ENCODE data around the gene RNLS.

DNA sequence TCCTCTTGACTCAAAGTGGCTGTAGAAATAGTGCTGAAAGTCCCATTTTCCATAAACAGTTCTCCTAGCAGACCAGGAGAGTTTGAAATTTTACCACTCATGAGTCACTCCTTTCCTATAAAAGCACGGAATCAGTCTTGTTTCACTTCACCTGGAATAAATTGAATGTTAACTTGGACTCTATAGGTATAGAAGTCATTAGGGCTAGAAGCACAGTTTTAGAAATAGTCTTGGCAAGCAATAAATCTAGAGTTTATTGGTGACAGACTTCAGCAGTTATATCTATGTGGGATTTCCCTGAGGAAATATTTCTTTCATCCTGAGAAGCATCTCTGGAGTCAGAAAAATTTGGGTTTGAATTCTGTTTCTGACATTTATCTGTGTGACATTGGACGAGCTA, 212.4 kb downstream of the RNLS start:
- TF ChIP-seq, protein P1, sequence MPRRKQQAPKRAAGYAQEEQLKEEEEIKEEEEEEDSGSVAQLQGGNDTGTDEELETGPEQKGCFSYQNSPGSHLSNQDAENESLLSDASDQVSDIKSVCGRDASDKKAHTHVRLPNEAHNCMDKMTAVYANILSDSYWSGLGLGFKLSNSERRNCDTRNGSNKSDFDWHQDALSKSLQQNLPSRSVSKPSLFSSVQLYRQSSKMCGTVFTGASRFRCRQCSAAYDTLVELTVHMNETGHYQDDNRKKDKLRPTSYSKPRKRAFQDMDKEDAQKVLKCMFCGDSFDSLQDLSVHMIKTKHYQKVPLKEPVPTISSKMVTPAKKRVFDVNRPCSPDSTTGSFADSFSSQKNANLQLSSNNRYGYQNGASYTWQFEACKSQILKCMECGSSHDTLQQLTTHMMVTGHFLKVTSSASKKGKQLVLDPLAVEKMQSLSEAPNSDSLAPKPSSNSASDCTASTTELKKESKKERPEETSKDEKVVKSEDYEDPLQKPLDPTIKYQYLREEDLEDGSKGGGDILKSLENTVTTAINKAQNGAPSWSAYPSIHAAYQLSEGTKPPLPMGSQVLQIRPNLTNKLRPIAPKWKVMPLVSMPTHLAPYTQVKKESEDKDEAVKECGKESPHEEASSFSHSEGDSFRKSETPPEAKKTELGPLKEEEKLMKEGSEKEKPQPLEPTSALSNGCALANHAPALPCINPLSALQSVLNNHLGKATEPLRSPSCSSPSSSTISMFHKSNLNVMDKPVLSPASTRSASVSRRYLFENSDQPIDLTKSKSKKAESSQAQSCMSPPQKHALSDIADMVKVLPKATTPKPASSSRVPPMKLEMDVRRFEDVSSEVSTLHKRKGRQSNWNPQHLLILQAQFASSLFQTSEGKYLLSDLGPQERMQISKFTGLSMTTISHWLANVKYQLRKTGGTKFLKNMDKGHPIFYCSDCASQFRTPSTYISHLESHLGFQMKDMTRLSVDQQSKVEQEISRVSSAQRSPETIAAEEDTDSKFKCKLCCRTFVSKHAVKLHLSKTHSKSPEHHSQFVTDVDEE (CRISPR knock-in tag; IDR thresholded peaks at IDR 0.05) = no peak
- TF ChIP-seq ZFP3 (CRISPR knock-in tag; IDR thresholded peaks at IDR 0.05) (no peak), RARB (CRISPR knock-in tag; IDR thresholded peaks at IDR 0.05) (no peak), ZNF70 (CRISPR knock-in tag; IDR thresholded peaks at IDR 0.05) (no peak), CSDC2 (CRISPR knock-in tag; IDR thresholded peaks at IDR 0.05) (no peak), ESRRG (CRISPR knock-in tag; IDR thresholded peaks at IDR 0.05) (no peak), SNAI2 (CRISPR knock-in tag; IDR thresholded peaks at IDR 0.05) (no peak), ZFP30 (CRISPR knock-in tag; IDR thresholded peaks at IDR 0.05) (no peak), ARNTL (CRISPR knock-in tag; IDR thresholded peaks at IDR 0.05; ENCODE audit: borderline replicate concordance, low read depth) (no peak), PPARA (CRISPR knock-in tag; IDR thresholded peaks at IDR 0.05; ENCODE audit: borderline replicate concordance) (no peak), BACH2 (CRISPR knock-in tag; IDR thresholded peaks at IDR 0.05; ENCODE audit: borderline replicate concordance) (no peak)
- TF ChIP-seq, protein P2, sequence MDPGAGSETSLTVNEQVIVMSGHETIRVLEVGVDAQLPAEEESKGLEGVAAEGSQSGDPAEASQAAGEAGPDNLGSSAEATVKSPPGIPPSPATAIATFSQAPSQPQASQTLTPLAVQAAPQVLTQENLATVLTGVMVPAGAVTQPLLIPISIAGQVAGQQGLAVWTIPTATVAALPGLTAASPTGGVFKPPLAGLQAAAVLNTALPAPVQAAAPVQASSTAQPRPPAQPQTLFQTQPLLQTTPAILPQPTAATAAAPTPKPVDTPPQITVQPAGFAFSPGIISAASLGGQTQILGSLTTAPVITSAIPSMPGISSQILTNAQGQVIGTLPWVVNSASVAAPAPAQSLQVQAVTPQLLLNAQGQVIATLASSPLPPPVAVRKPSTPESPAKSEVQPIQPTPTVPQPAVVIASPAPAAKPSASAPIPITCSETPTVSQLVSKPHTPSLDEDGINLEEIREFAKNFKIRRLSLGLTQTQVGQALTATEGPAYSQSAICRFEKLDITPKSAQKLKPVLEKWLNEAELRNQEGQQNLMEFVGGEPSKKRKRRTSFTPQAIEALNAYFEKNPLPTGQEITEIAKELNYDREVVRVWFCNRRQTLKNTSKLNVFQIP (CRISPR knock-in tag; IDR thresholded peaks at IDR 0.05; ENCODE audit: borderline replicate concordance, low read depth) = no peak
- TF ChIP-seq, protein P3, sequence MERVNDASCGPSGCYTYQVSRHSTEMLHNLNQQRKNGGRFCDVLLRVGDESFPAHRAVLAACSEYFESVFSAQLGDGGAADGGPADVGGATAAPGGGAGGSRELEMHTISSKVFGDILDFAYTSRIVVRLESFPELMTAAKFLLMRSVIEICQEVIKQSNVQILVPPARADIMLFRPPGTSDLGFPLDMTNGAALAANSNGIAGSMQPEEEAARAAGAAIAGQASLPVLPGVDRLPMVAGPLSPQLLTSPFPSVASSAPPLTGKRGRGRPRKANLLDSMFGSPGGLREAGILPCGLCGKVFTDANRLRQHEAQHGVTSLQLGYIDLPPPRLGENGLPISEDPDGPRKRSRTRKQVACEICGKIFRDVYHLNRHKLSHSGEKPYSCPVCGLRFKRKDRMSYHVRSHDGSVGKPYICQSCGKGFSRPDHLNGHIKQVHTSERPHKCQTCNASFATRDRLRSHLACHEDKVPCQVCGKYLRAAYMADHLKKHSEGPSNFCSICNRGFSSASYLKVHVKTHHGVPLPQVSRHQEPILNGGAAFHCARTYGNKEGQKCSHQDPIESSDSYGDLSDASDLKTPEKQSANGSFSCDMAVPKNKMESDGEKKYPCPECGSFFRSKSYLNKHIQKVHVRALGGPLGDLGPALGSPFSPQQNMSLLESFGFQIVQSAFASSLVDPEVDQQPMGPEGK (CRISPR knock-in tag; IDR thresholded peaks at IDR 0.05; ENCODE audit: borderline replicate concordance) = no peak
- TF ChIP-seq, protein P4, sequence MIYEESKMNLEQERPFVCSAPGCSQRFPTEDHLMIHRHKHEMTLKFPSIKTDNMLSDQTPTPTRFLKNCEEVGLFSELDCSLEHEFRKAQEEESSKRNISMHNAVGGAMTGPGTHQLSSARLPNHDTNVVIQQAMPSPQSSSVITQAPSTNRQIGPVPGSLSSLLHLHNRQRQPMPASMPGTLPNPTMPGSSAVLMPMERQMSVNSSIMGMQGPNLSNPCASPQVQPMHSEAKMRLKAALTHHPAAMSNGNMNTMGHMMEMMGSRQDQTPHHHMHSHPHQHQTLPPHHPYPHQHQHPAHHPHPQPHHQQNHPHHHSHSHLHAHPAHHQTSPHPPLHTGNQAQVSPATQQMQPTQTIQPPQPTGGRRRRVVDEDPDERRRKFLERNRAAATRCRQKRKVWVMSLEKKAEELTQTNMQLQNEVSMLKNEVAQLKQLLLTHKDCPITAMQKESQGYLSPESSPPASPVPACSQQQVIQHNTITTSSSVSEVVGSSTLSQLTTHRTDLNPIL (CRISPR knock-in tag; IDR thresholded peaks at IDR 0.05; ENCODE audit: low read depth) = no peak

Measured in SK-N-SH treated with all-trans-retinoic acid at 6 μM for 48 hours (cell line).